Activated CD4-positive, CD25-positive, alpha-beta regulatory T cell treated with anti-CD3 and anti-CD28 coated beads, Interleukin-2, amount 50 U/mL, for 24 hours (primary cell): ENCODE data around the gene MYO3B.
"Not testable (repeated sequence)": the region's sequence is repeated elsewhere in the genome, so short reads cannot be mapped to it uniquely, and the experiment has no call there.

Experiments
- ATAC-seq, 2 donors: fragments of 150-1000 bp; cut with Tn5 transposase; one replicate each; pipeline ENCODE4 v1.10.0; 2021; ENCODE audit warnings: mild to moderate bottlenecking in 1 of 2, moderate library complexity in 1 of 2

Gene MYO3B

DNA sequence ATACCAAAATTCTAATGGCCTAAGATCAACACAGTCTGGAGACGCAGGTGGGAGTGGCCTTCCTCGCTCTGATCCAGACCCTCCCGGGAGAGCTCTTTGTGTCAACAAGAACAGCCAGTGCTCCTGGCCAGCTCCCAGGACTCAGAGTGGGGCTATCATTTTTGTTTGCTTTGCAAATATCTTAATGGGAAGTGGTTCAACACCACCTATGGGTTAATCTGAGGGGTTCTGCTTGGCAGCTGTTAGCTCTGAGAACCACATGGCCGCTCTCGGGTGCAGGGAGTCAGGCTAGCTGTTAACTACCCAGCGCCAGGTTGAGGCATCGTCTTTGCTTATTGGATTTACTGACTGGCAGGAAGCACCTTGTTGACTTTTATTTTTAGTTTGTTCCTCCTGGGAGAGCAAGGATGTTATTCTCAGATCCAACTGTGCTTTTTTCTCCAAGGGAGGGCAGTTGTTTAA is 352.4 kb downstream of the MYO3B start:
- no peak for ATAC-seq

DNA sequence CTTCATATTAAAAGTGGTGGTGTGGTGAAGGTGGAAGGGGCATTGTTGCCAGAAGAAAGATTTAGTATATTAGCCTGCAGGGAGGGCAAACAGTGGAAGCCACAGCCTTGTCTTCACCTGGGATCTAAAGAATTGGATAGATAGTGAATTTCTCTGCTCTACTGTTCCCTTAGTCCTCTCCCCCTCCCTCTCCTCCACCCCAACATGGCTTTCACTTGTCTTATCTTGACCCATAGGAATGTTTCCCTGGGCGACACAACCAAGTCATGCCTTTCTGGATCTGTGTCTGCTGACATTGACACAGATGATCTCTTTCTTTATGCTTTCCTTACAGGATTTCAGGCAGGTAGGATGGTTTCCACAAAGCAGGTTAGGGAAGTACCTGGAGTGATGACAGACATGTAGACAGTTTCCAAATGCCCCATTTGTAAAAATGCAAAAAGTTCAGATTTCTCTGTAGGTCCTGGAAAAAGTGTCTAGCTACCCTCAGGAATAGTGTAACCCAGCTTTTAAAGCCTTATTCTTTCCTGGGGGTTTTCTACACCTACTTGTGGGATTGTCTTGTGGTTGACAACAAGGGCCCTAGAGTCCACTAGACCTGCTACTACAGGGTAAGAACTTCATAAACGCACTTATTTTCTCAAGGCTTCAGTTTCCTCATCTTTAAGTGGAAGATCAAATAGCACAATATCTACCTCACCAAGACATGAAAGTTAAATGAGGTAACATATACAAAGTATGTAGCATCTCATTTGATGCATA is 353.0 kb downstream of the MYO3B start:
- ATAC-seq: no peak

DNA sequence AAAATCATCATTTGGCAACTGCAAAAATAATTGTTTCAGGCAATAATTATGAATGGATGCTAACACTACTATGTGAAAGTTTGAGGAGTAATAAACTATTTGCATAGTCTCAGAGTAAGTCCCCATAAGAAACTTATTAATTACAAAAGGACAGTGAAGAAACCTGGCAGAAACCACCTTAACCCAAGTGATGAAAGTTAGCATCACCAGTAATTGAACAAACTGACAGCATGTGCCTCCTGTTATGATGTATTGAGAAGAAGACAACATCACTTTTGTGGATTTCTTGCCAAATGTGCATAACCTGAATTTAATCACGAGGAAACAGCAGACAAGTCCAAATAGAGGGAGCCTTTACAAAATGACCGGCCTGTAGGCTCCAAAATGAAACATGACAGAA is 353.9 kb downstream of the MYO3B start:
- no peak for ATAC-seq

DNA sequence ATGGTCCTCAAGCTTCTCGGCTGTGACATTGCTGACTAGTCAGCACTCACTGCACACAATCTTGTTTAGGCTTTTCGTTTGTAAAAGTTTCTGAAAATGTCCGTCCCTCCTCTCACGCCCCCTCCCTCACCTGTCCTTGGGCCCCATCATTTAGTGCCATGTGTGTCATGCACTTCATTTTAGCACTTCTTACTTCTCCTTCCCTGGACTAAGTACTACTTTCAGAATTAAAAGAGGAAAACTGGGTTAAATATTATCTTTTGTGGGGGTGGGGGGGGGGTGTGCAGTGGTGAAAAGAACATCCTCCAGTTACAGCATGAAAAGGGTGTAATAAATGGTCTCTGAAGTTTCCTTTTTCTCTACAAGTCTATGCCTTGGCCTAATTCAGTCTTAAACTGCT is 355.2 kb downstream of the MYO3B start:
- no peak for ATAC-seq

DNA sequence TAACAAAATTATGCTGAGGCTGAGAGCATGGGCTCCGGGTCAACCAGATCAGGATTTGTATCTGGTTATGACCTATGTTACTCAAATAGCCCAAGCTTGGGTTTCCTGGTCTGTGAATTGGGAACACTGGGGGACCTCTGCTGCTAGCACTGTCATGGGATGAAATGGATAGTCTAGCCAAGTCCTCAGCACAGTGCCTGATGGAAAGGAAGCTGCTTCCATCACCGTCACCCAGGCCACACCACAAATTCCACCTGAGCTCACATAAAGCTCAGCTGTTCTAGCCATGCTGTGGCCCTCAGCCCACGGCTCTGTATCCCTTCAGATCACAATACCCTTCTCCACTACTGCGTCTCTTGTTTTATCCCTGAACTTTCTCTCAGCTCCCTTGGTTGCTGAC is 357.6 kb downstream of the MYO3B start:
- ATAC-seq: no peak

DNA sequence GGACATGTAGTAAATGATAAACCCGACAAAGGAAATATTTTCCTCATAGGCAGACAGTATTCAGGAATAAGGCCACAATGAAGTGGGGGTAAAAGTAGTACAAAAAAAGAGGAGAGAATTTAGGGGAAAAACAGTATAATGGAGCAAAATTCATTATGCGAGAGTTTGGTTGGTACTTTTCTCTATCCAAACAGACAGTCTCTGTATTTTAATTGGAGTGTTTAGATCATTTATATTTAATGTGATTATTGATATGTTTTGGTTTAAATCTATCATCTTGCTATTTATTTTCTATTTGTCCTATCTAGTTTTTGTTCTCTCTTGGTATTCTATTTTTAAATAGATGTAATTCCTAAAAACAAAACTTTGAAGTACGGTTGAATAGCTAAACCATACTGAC is 366.9 kb downstream of the MYO3B start:
- no peak for ATAC-seq

DNA sequence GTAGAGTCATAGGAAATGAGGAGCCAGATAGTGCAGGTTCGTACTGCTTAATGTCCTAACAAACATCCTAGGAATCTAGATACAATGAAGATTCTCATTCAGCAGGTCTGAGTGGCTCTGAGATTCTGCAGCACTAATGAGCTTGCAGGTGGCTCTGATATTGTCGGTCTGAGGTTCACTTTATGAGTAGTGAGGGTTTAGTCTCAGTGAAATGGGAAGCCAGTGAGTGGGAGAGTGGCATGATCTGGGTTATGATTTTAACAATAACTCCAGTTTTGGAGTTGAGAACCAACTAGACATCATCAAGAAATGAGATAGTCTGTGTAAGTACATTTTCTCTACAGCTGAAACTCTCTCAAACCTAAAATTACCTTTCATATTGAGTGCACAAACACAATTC is 370.4 kb downstream of the MYO3B start:
- no peak for ATAC-seq

DNA sequence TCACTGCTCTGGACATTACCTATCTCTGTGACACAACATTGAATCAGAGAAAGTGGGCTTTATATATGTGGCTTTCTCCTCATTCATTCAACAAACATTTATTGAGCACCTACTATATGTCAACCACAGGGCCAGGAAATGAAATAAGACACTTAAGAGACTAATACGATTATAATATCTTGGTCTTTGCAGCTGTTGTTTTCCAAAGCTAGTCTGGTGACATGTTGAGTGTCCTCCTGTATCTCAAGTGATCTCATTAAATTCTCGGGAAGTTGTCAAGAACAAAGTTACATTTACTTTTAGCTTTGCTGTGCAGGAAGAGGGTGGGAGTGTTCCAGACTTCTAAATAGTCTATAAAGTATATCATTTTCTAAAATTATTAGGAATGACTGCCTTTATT is 372.6 kb downstream of the MYO3B start:
- no peak for ATAC-seq

DNA sequence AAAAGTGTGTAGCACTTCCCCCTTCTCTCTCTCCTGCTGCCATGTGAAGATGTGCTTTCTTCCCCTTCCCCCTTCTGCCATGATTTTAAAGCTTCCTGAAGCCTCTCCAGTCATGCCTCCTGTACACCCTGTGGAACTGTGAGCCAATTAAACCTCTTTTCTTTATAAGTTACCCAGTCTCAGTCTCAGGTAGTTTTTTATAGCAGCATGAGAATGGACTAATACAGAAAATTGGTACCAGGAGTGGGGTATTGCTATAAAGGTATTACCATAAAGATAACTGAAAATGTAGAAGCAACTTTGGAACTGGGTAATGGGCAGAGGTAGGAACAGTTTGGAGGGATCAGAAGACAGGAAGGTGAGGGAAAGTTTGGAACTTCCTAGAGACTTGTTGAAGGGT is 374.0 kb downstream of the MYO3B start:
- not testable (repeated sequence) for ATAC-seq

DNA sequence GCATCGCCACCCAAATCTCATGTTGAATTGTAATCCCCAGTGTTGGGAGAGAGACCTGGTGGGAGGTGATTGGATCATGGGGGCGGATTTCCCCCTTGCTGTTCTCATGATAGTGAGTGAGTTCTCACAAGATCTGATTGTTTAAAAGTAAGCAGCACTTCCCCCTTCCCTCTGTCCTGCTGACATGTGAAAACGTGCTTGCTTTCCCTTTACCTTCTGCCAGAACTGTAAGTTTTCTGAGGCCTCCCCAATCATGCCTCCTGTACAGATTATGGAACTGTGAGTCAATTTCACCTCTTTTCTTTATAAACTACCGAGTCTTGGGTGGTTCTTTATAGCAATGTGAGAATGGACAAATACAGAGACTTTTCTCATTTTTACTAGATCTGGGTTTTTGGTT is 375.8 kb downstream of the MYO3B start:
- ATAC-seq: no peak

DNA sequence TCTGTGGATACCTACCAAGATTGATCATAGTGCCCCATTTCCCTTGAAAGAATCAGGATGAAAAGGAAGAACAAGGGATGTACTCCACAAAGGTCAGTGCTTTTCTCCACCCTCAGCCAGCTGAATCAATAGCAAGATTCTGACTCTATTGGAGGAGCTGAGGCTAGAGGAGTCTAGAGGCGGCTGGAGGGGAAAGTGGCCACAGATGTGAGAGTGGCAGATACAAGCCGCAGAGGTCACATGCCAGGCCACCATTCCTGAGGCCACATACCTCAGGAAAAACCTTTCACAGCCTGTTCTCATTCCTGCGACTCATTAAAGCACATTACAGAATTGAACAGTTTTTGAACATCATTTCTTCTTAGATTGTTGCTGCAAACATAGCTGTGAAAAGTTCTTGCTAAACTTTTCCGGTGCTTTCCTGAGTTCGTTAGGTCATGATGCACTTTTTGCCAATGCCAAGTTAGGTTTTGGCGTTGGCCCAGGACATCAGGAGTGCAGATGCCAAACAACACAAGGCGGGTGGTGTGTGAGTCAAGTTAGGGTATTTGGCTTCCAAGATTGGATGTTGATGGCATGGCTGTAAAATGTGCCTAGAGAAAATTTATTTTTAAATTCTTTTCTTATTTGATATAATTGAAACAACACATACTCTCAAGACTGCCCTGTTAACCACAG is 376.5 kb downstream of the MYO3B start:
- ATAC-seq: no peak

DNA sequence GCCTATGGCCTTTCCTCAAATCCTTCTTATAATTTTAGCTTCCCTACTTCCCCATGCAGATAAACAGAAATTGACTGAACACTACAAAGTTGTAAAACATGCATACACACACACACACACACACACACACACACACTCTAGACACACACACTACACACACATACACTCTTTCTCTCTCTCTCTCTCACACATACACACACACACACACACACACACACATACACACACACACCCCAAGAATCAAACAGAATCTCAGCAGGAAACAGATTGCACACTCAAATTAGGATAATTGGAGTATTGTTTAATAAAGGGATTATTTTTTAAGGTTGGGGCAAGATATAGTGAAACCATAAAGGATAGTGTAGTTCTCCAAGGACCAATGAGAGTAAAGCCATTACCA is 385.0 kb downstream of the MYO3B start:
- ATAC-seq: no peak

DNA sequence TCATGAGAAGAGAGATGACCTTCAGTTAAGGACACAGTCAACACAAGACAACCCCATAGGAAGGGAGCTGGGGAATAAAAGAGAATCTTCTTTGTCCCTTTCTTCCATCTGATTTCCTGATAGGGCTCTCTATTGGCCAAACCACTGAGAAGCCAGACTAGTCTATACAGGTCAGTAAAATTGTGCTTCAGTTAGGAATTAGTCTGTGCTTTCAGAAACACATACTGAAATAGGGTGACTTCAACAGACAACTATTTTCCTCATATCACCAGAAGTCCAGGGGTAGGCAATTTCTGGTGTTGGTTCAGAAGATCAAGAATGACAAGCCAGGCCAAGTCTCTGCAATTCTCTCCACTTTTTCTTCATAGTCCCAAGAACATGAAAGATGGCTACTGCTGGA is 385.5 kb downstream of the MYO3B start:
- no peak for ATAC-seq

DNA sequence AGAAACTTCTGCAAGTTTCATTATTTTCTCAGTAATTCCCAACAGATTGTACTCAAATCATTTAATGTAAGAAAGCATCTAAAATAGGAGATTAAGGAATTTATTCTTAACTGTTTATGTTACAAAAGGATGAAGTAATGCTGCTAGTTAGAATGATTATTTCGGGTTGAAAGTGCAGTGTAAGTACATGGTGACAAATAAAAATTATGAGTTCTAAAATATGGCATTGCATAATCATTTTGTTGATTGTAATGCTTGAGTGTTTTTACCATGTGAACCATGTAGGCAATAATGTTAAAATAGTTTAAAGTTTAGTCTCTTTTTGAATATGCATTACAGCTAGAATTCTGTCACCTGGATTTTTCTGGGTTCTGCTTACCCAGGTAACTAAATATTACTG is 388.2 kb downstream of the MYO3B start:
- no peak for ATAC-seq

DNA sequence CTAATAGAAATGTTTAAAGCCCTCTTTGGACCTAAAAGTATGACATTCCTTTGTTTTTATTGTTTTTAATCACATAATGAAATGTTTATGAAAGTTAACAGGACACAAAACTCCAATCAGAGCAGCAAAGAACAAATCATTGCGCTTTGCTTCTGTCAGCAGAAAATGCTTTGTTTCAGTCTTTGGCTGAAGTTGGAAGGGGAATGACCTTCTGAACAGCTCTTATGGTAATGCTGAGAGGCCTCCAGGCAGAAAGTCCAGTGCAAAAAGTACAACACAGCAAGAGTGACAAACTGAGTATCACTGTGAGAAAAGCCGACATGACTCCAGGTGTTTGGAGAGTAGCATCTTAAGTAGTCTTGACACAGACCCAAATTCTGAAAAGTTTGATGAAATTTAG is 389.5 kb downstream of the MYO3B start:
- ATAC-seq: no peak

DNA sequence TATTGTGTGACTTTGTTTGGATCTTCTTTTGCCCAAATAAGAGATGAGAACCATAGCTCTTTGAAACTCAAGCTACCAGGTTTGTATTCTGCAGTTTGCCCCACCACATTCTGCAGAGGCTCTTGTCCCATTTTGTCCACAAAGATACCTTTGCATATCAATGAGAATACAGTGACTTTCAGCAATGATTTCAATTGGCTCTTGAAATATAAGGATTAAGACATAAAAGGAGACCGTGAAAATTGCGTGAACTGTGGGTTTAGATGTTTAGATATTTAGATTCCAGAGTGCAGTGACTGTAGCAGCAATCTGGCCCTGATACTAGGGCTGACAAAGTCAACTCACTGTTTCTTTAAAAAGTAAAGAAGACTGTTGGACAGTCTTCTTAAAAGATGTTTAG is 390.6 kb downstream of the MYO3B start:
- ATAC-seq: no peak

DNA sequence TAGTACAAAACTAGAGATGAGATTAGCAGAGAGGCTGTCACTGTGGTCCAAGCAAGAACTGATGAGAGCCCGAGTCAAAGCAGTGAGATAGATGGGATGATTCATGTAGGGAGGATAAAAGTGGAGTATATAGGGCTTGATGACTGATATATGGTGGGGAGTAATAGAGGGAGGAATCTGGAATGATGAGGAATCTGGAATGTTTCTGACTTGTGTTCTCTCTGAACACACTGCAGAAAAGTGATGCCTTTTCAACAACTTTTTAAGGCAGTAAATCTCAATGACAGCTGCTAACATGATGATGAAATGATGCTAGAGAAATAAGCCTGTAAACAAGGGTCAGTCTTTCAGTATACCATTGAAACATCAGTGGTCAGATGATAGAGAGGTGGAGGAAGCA is 393.7 kb downstream of the MYO3B start:
- ATAC-seq: no peak

DNA sequence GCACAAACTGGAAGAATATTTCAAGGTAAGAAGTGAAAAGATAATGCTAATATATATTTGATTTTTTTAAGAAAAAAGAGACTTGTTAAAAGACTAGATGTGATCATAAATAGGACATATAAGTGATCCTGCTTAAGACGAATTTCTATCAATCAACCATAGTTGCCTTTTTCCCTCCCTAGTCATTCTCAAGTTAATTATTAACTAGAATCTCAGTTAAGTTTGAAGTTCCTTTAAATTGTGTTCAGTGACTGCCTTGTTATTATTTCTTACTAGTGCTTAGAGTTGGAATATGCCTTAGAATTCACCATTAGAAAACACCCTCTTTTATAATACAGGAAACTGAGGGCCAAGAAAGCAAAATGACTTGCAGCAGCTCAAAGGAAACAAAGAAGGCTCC is 395.7 kb downstream of the MYO3B start:
- ATAC-seq: no peak

DNA sequence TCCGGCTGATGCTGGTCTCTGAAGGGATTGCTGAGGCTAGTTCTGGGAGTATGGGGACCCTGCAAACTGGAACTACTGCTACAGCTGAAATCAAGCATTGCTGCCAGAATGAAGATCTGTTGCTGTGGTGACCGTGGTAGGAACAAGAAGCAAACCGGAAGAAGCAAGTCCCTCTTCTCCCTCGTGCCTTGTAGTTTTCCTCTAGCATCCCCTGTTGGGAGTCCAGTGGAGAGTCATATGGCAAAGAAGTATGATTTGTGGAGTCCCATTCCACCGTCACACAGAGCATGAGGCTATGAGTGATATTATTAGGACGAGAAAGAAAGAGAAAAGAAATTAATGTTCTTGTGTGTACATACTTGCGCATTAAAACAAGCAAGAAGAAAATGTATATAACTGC is 398.3 kb downstream of the MYO3B start:
- no peak for ATAC-seq

DNA sequence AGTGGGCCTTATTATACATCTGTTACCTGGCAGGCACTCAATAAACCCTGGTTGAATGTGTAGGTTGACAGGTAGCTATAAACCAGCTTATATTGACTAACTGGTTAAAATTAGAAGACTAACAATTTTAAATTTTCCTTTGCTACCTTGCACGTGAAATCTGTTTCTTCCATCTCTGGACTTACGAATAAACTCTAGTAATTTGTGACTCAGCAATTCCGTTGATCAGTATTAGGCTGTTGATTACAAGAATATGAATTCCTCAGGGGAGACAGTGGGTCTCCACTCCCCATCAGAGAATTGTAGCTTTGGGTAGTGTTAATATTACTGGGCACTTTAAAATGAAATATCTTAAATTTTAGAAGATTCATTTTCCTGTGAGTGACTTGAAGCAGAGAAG is 399.4 kb downstream of the MYO3B start:
- ATAC-seq: no peak

DNA sequence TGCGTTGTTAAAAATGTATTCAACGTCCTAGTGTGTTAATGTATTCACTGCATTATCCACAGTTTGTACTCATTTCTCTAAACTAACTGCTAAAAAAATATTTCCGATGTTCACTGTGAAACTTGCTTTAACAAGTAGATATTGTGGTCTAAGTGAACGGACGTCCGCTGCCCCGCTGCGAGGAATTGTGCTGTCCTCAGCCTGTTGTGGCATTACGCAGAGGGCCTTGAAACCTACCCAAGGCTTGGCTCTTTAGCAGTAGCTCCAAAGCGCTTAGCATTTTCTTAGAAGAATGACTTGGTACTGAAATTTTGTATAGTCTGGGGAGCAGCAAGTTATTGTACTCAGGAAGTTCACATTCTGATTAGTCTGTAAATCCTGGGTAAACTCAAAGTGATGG is 400.7 kb downstream of the MYO3B start:
- ATAC-seq: no peak

DNA sequence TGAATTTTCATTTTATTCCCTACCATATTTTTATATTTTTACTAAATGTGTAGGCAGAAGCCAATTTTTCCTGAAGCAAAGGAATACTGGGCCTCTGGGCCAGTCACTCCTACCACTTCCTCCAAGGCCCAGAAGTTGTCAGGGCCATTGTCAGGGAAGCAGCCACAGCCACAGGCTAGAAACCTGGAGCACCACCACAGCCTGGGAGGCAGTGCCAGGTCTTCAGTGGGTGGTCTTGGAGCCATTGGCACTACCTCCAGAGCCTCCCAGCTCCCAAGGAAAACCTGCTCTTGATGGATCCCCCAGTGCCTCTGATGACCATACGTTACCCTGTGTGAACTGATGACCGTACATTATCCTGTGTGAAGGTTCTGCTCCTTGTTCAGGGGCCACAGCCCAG is 401.6 kb downstream of the MYO3B start:
- ATAC-seq: no peak

DNA sequence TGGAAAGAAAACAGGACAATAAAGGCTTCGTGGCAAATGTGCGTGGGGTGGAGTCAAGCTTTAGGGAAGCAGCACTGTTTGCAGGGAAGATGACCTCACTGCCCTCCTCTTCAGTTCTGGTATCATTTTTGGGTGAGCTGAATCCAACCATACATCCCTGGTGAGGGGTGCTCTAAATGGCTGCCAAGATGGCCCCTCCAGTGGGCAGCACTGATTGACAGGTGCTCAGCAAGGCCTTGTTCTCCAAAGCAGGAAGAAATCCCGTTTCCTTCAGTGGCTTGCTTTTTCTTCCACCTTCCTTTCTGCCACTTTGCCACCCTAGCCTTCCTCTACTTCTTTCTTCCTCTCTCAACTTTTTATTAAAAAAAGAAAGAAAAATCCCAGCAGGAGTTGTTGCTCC is 404.4 kb downstream of the MYO3B start:
- no peak for ATAC-seq

DNA sequence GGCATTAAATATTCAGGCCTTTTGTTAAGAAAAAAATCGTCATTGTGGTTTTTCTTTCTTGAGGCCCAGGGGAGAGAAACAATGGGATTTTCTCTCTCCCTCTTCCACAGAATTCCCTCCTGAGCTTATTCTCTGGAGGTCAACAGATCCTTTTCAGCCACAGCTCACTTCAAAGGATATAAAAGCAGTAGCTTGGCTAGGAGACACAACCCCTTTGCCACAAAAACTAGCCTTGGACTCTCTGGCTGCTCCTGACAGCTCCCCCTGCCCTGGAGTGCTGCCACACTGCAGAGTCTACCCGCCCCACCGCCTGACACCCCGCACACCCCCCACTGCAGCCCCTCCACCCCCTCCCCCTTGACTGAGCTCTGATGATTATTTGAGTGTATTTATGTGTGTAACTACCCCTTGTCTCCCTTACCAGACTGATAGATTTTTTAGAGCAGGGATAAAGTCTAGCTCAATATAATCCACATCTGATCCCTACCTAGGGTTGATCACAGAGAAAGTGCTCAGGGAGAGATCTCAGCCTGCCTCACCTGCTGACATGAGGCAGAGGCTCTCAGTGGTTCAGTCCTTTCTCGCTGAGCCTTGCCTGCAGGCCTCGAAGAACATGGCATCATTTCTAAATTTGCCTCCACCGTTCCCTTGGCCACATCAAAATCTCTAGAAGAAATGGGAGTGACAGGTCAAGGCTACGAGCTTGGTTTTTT is 405.0 kb downstream of the MYO3B start:
- ATAC-seq: no peak
